Fibroblast of the aortic adventitia (primary cell): ENCODE data around the gene TNFAIP2. TPM values are rescaled to one million over a fixed set of nuclear protein-coding genes. Genes with fewer than 3 reads are reported as not detected.
A peak's percentile ranks its signal among the peaks of the same experiment; 100 is the strongest.

Experiments
- DNase-seq: peaks from one replicate; pipeline ENCODE4 v3.0.0-alpha.2; 2010; ENCODE audit warnings: low read depth
- H3K4me3 ChIP-seq: 2 replicates; pipeline ENCODE4 v1.5.1; 2011; ENCODE audit warnings: low read depth, mild to moderate bottlenecking, control low read depth, low read length, moderate library complexity
- CTCF ChIP-seq: IDR thresholded peaks from 2 replicates; pipeline ENCODE4 v1.5.1; 2011; ENCODE audit warnings: mild to moderate bottlenecking, low read length, control low read depth, inconsistent platforms; ENCODE audit not compliant: insufficient read depth
- total RNA-seq: library from RNA; depleted of rRNA; stranded (reverse); fragments of >200 nt; gene quantifications from 2 replicates; pipeline ENCODE4 v1.2.3, GENCODE V29; 2012; ENCODE audit warnings: low replicate concordance

TNFAIP2 gene
- total RNA-seq, 1 donor: 44.5 TPM

GRCh38 chr14:103156651-103157378 lies 33.6 kb downstream of the TNFAIP2 start:
- no peak overlapping the region for H3K4me3 ChIP-seq
- TF ChIP-seq CTCF: no peak
- no peak for DNase-seq

GRCh38 chr14:103157969-103158368 lies 34.7 kb downstream of the TNFAIP2 start:
- H3K4me3 ChIP-seq: no peak overlapping the region
- no peak for TF ChIP-seq CTCF
- no peak for DNase-seq

- DNase-seq: no peak
- no peak overlapping the region for H3K4me3 ChIP-seq
- no peak for TF ChIP-seq CTCF
Measured at GRCh38 chr14:103158688-103159087, 35.4 kb downstream of the TNFAIP2 start.

- DNase-seq: no peak
- TF ChIP-seq CTCF: no peak
- H3K4me3 ChIP-seq: no peak overlapping the region
Measured at GRCh38 chr14:103160321-103161053, 37.2 kb downstream of the TNFAIP2 start.

GRCh38 chr14:103161054-103161397 lies 37.8 kb downstream of the TNFAIP2 start:
- no peak overlapping the region for H3K4me3 ChIP-seq
- TF ChIP-seq CTCF: no peak
- peak; percentile 58 for DNase-seq

- H3K4me3 ChIP-seq: no peak overlapping the region
- no peak for TF ChIP-seq CTCF
- DNase-seq: no peak
Measured at GRCh38 chr14:103163199-103163598, 39.9 kb downstream of the TNFAIP2 start.
